Right ventricle myocardium superior (tissue), 1 donor: ENCODE results near the gene YIF1B. TPM values are rescaled to one million over a fixed set of nuclear protein-coding genes. Genes with fewer than 3 reads are reported as not detected.

Experiments used
- ATAC-seq: fragments of 200-7000 bp; cut with Tn5 transposase; one replicate; pipeline ENCODE4 v1.9.1; 2020; ENCODE audit warnings: mild to moderate bottlenecking; ENCODE audit not compliant: poor library complexity
- DNase-seq: peaks from one replicate; pipeline ENCODE4 v3.0.0-alpha.2; 2020
- intact Hi-C: fragments of 100-400 bp; cut with DNase I; formaldehyde crosslinking; loops from one replicate; pipeline ENCODE4 v1.11.2; 2022
- total RNA-seq: library from RNA; stranded (reverse); fragmentation: NEBNext Ultra II Directional; extraction: Animal tissue kit (Norgen Biotek cat#: 25700); gene quantifications from one replicate; pipeline ENCODE4 v1.2.1, GENCODE V29; 2021
- donor health status: DM: no; HTN: yes; CAD: no; lungs with severe emphysema.

YIF1B gene
- total RNA-seq, 1 donor from 2014 or later = 31.3 TPM

- ATAC-seq (no peak), DNase-seq (no peak)
- intact Hi-C loops = no loop called here
Measured at GRCh38 chr19:38337360-38337653, 21.6 kb upstream of the YIF1B start.

- intact Hi-C loops = no loop called here
- DNase-seq (peak; percentile 97), ATAC-seq (peak; percentile 84)
Measured at GRCh38 chr19:38336638-38337359, 21.1 kb upstream of the YIF1B start.

- intact Hi-C loops = loop anchor here (2.0 kb wide), 2 partner anchors 39 to 93 kb away; partner anchors contain the start of gene PSMD8
- DNase-seq = peak; percentile 97
- ATAC-seq = peak; percentile 95
Measured at GRCh38 chr19:38335949-38336637, 20.3 kb upstream of the YIF1B start.

- intact Hi-C loops = no loop called here
- ATAC-seq = no peak
- no peak for DNase-seq
Measured at GRCh38 chr19:38333245-38333644, 17.5 kb upstream of the YIF1B start.

GRCh38 chr19:38331728-38332127 is 16.0 kb upstream of the YIF1B start:
- intact Hi-C loops = no loop called here
- DNase-seq (no peak), ATAC-seq (no peak)

- DNase-seq (no peak), ATAC-seq (no peak)
- intact Hi-C loops = loop anchor here (10.0 kb wide), 1 partner anchor 425 kb away; the partner anchor contains the start of genes SIPA1L3 and WDR87
Measured at GRCh38 chr19:38329651-38330050, 13.9 kb upstream of the YIF1B start.

- no peak for ATAC-seq
- intact Hi-C loops = loop anchor here (10.0 kb wide), 1 partner anchor 422 kb away; the partner anchor contains the start of genes SIPA1L3 and WDR87
- no peak for DNase-seq
Measured at GRCh38 chr19:38326591-38326990, 10.8 kb upstream of the YIF1B start.

GRCh38 chr19:38324431-38324830 is 8.7 kb upstream of the YIF1B start:
- intact Hi-C loops = loop anchor here (10.0 kb wide), 1 partner anchor 420 kb away; the partner anchor contains the start of genes SIPA1L3 and WDR87
- DNase-seq (no peak), ATAC-seq (no peak)

GRCh38 chr19:38323291-38323690 is 7.5 kb upstream of the YIF1B start:
- intact Hi-C loops = loop anchor here (10.0 kb wide), 1 partner anchor 418 kb away; the partner anchor contains the start of genes SIPA1L3 and WDR87

GRCh38 chr19:38321646-38322196 is 6.0 kb upstream of the YIF1B start:
- ATAC-seq (peak; percentile 80), DNase-seq (peak; percentile 86)
- intact Hi-C loops = loop anchor here (10.0 kb wide), 1 partner anchor 417 kb away; the partner anchor contains the start of genes SIPA1L3 and WDR87

More at GRCh38 chr19:38323291-38323690, 7.5 kb upstream of the YIF1B start:
- no peak for ATAC-seq
- DNase-seq = no peak

- intact Hi-C loops = loop anchor here (10.0 kb wide), 1 partner anchor 416 kb away; the partner anchor contains the start of genes SIPA1L3 and WDR87
- DNase-seq (no peak), ATAC-seq (no peak)
Measured at GRCh38 chr19:38320969-38321339, 5.2 kb upstream of the YIF1B start.

- peak; percentile 4 for ATAC-seq
- intact Hi-C loops = loop anchor here (5.0 to 10.0 kb wide), 3 partner anchors 42 to 415 kb away; partner anchors contain the start of genes SIPA1L3, SPINT2 and WDR87
- peak; percentile 69 for DNase-seq
Measured at GRCh38 chr19:38319421-38320258, 3.9 kb upstream of the YIF1B start, which contains the start of gene KCNK6. Gene KCNK6 (plus strand): TSS chr19:38319845. CDS start chr19:38319951, 106 bp downstream.

- intact Hi-C loops = loop anchor here (5.0 kb wide), 2 partner anchors 41 to 56 kb away; partner anchors contain the start of gene SPINT2
- DNase-seq = peak; percentile 67
Measured at GRCh38 chr19:38318660-38319059, 2.9 kb upstream of the YIF1B start.

GRCh38 chr19:38317104-38317612 is 1.4 kb upstream of the YIF1B start:
- ATAC-seq (no peak), DNase-seq (no peak)
- intact Hi-C loops = loop anchor here (5.0 kb wide), 2 partner anchors 40 to 55 kb away; partner anchors contain the start of gene SPINT2

More at GRCh38 chr19:38318660-38319059, 2.9 kb upstream of the YIF1B start:
- peak; percentile 13 for ATAC-seq

GRCh38 chr19:38316477-38317067 is 825 bp upstream of the YIF1B start:
- ATAC-seq = no peak
- intact Hi-C loops = loop anchor here (5.0 kb wide), 2 partner anchors 39 to 54 kb away; partner anchors contain the start of gene SPINT2
- no peak for DNase-seq

- intact Hi-C loops = no loop called here
- DNase-seq = no peak
- no peak for ATAC-seq
Measured at GRCh38 chr19:38310986-38311385, 4.8 kb downstream of the YIF1B start.

- ATAC-seq (no peak), DNase-seq (no peak)
- intact Hi-C loops = no loop called here
Measured at GRCh38 chr19:38310279-38310670, 5.5 kb downstream of the YIF1B start.
